HEK293T (cell line): ENCODE measurements around the gene CBLB.

Source experiments
- BHLHE40 ChIP-seq: fragments of 450-650 bp; IDR thresholded peaks from 2 replicates; pipeline ENCODE4 v1.6.1; 2016; ENCODE audit warnings: mild to moderate bottlenecking, moderate library complexity, borderline replicate concordance
- CTBP1 ChIP-seq: fragments of 450-650 bp; IDR thresholded peaks from 2 replicates; pipeline ENCODE4 v1.6.1; 2016; ENCODE audit warnings: borderline replicate concordance
- HDGF ChIP-seq: fragments of 450-650 bp; IDR thresholded peaks from 2 replicates; pipeline ENCODE4 v1.6.1; 2017; ENCODE audit warnings: antibody characterized with exemption, borderline replicate concordance
- SP1 ChIP-seq: fragments of 450-650 bp; IDR thresholded peaks from 2 replicates; pipeline ENCODE4 v1.6.1; 2017
- SUZ12 ChIP-seq: fragments of 450-650 bp; IDR thresholded peaks from 2 replicates; pipeline ENCODE4 v1.6.1; 2016; ENCODE audit warnings: mild to moderate bottlenecking

DNA sequence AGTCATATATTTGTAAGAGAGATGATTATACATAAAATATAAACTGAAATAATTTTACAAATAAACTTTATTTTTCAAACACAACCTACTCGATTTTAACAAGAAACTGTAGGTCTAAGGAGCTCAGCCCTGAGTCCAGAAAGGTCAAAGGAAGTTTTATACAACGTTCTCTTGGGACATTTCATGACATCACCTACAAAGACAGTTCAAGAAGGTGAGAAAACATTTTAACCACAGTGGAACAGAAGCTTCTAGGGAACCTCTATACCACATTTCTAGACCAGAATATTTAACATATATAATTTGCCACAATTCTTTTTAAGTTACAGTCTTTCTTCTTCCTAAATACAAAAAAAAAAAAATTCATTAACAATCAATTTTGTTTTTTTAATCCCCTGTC lies 40.1 kb downstream of the CBLB start:
- TF ChIP-seq SUZ12 = no peak
- TF ChIP-seq CTBP1 = no peak
- TF ChIP-seq HDGF = no peak
- no peak for TF ChIP-seq BHLHE40
- TF ChIP-seq SP1 = no peak
